Choroid plexus epithelial cell (primary cell): ENCODE results near the gene DDX54.

Experiments
- DNase-seq: peaks from one replicate; pipeline ENCODE4 v3.0.0-alpha.2; 2010; ENCODE audit warnings: low read depth
- H3K4me3 ChIP-seq: 2 replicates; pipeline ENCODE4 v1.5.1; 2011; ENCODE audit warnings: low read depth, mild to moderate bottlenecking, control low read depth, low read length, moderate library complexity
- CTCF ChIP-seq: conservative IDR thresholded peaks from 2 replicates; pipeline ENCODE4 v1.5.1; 2011; ENCODE audit warnings: low read depth, mild to moderate bottlenecking, control low read depth, inconsistent platforms, low read length, moderate library complexity

The DDX54 gene

GRCh38 chr12:113202300-113203075 is 17.2 kb upstream of the DDX54 start:
- no peak for DNase-seq
- TF ChIP-seq CTCF = no peak

GRCh38 chr12:113201187-113202177 is 16.2 kb upstream of the DDX54 start:
- H3K4me3 ChIP-seq = no peak overlapping the region
- DNase-seq = no peak
- no peak for TF ChIP-seq CTCF

More at GRCh38 chr12:113202300-113203075, 17.2 kb upstream of the DDX54 start:
- H3K4me3 ChIP-seq = no peak overlapping the region

GRCh38 chr12:113200021-113200797 is 14.9 kb upstream of the DDX54 start:
- no peak for TF ChIP-seq CTCF
- H3K4me3 ChIP-seq = no peak overlapping the region
- no peak for DNase-seq

GRCh38 chr12:113198296-113198695 is 13.0 kb upstream of the DDX54 start:
- DNase-seq = no peak
- TF ChIP-seq CTCF = no peak
- H3K4me3 ChIP-seq = no peak overlapping the region

- DNase-seq = no peak
Measured at GRCh38 chr12:113197518-113198077, 12.3 kb upstream of the DDX54 start.

More at GRCh38 chr12:113197518-113198077, 12.3 kb upstream of the DDX54 start:
- no peak for TF ChIP-seq CTCF
- H3K4me3 ChIP-seq = no peak overlapping the region
